IMR-90 (cell line): ENCODE data around the gene TPT1. TPM values are rescaled to one million over a fixed set of nuclear protein-coding genes. Genes with fewer than 3 reads are reported as not detected.

Experiments used
- ATAC-seq: fragments of 200-7000 bp; cut with Tn5 transposase; 2 replicates; pipeline ENCODE4 v1.9.1; 2020; ENCODE audit warnings: low read depth, mild to moderate bottlenecking, moderate library complexity
- BruUV-seq: library from RNA; stranded (reverse); fragments of 400-500 nt; replicated peaks from 2 replicates; lab custom pipeline; 2021; lab: Mats Ljungman, UMichigan
- CTCF ChIA-PET: fragments of 300-600 bp; formaldehyde crosslinking; extraction: SDS; loops from one replicate; lab custom pipeline; 2021; ENCODE audit warnings: antibody characterized with exemption; lab: Yijun Ruan, JAX
- POLR2A ChIA-PET: fragments of 300-600 bp; sonication (Branson Sonifier 250); formaldehyde crosslinking; loops from one replicate; lab custom pipeline; 2022; ENCODE audit warnings: antibody characterized with exemption; ENCODE audit not compliant: unreplicated experiment; lab: Charles Lee
- DNase-seq: peaks from one replicate; pipeline ENCODE4 v3.0.0; 2013
- H2AFZ ChIP-seq: replicated peaks from 2 replicates; pipeline ENCODE3; 2013; ENCODE audit warnings: low read length, mild to moderate bottlenecking; ENCODE audit not compliant: poor library complexity
- H2AK5ac ChIP-seq: 2 replicates; pipeline ENCODE4 v1.6.1; 2013; ENCODE audit warnings: low read depth, low read length, inconsistent platforms
- H2AK9ac ChIP-seq: replicated peaks from 2 replicates; pipeline ENCODE3; 2013; ENCODE audit warnings: mild to moderate bottlenecking, low read depth, low read length, moderate library complexity; ENCODE audit not compliant: poor library complexity
- H2BK120ac ChIP-seq: 2 replicates; pipeline ENCODE4 v1.6.1; 2013; ENCODE audit warnings: low read depth, low read length, inconsistent platforms
- H2BK15ac ChIP-seq: 3 replicates; pipeline ENCODE4 v1.6.1; 2013; ENCODE audit warnings: low read depth, low read length, inconsistent platforms
- H2BK20ac ChIP-seq: 2 replicates; pipeline ENCODE4 v1.6.1; 2013; ENCODE audit warnings: low read depth, mild to moderate bottlenecking, inconsistent platforms, low read length, moderate library complexity
- H2BK5ac ChIP-seq: 2 replicates; pipeline ENCODE4 v1.6.1; 2013; ENCODE audit warnings: mild to moderate bottlenecking, low read depth, low read length, inconsistent platforms; ENCODE audit not compliant: poor library complexity, severe bottlenecking
- H3K14ac ChIP-seq: replicated peaks from 2 replicates; pipeline ENCODE4 v1.6.1; 2013; ENCODE audit warnings: low read depth, low read length, inconsistent platforms
- H3K18ac ChIP-seq: 2 replicates; pipeline ENCODE4 v1.6.1; 2013; ENCODE audit warnings: low read depth, low read length, control low read depth
- H3K23ac ChIP-seq: 2 replicates; pipeline ENCODE4 v1.6.1; 2013; ENCODE audit warnings: low read depth, low read length, inconsistent platforms
- H3K27ac ChIP-seq: 2 replicates; pipeline ENCODE4 v1.5.1; 2013; ENCODE audit warnings: mild to moderate bottlenecking, control low read depth, low read length; ENCODE audit not compliant: insufficient read depth
- H3K27me3 ChIP-seq: 2 replicates; pipeline ENCODE4 v1.6.1; 2013; ENCODE audit warnings: low read length; ENCODE audit not compliant: control insufficient read depth, insufficient read depth
- H3K36me3 ChIP-seq: 2 replicates; pipeline ENCODE4 v1.6.1; 2013; ENCODE audit warnings: low read length, mixed read lengths; ENCODE audit not compliant: control insufficient read depth, insufficient read depth
- H3K4ac ChIP-seq: 2 replicates; pipeline ENCODE4 v1.6.1; 2013; ENCODE audit warnings: low read depth, low read length, inconsistent platforms
- H3K4me1 ChIP-seq: 2 replicates; pipeline ENCODE4 v1.6.1; 2013; ENCODE audit warnings: low read length, mixed read lengths; ENCODE audit not compliant: control insufficient read depth, insufficient read depth
- H3K4me2 ChIP-seq: 2 replicates; pipeline ENCODE4 v1.6.1; 2013; ENCODE audit warnings: low read depth, mild to moderate bottlenecking, control low read depth, low read length, moderate library complexity
- H3K4me3 ChIP-seq: 2 replicates; pipeline ENCODE4 v1.5.1; 2013; ENCODE audit warnings: low read depth, mild to moderate bottlenecking, control low read depth, low read length, moderate library complexity; ENCODE audit not compliant: insufficient read depth
- H3K56ac ChIP-seq: 2 replicates; pipeline ENCODE4 v1.6.1; 2013; ENCODE audit warnings: low read length, inconsistent platforms; ENCODE audit not compliant: insufficient read depth; ENCODE audit errors: extremely low read depth
- H3K79me1 ChIP-seq, 2 experiments: 2 replicates each; pipeline ENCODE4 v1.6.1; 2013; ENCODE audit warnings: low read length in 2 of 2, inconsistent platforms in 1 of 2, low read depth in 1 of 2
- H3K9ac ChIP-seq: 2 replicates; pipeline ENCODE4 v1.6.1; 2013; ENCODE audit warnings: low read depth, low read length, control low read depth
- H3K9me1 ChIP-seq: 2 replicates; pipeline ENCODE4 v1.6.1; 2013; ENCODE audit warnings: low read length, inconsistent platforms; ENCODE audit not compliant: insufficient read depth
- H3K9me3 ChIP-seq: 2 replicates; pipeline ENCODE4 v1.6.1; 2013; ENCODE audit warnings: low read length; ENCODE audit not compliant: control insufficient read depth, insufficient read depth
- H4K20me1 ChIP-seq: 2 replicates; pipeline ENCODE4 v1.6.1; 2013; ENCODE audit warnings: low read length, inconsistent platforms; ENCODE audit not compliant: insufficient read depth
- H4K5ac ChIP-seq: 2 replicates; pipeline ENCODE4 v1.6.1; 2013; ENCODE audit warnings: mild to moderate bottlenecking, low read depth, low read length, control low read depth
- H4K8ac ChIP-seq, 2 experiments: 2 replicates each; pipeline ENCODE4 v1.6.1; 2013; ENCODE audit warnings: low read depth in 2 of 2, low read length in 2 of 2, control low read depth in 1 of 2, inconsistent platforms in 1 of 2
- H4K91ac ChIP-seq: 2 replicates; pipeline ENCODE4 v1.6.1; 2013; ENCODE audit warnings: low read depth, low read length, inconsistent platforms; ENCODE audit not compliant: insufficient read depth
- CHD1 ChIP-seq: IDR thresholded peaks from 2 replicates; pipeline ENCODE4 v1.6.1; 2012; ENCODE audit warnings: low read depth, low read length, improper control_type of control experiment
- CTCF ChIP-seq: conservative IDR thresholded peaks from 2 replicates; pipeline ENCODE4 v1.5.1; 2012; ENCODE audit warnings: mild to moderate bottlenecking, low read depth, low read length, improper control_type of control experiment
- ELK1 ChIP-seq: fragments of 150-350 bp; IDR thresholded peaks from 2 replicates; pipeline ENCODE4 v1.6.1; 2016; ENCODE audit warnings: low read depth, mild to moderate bottlenecking, low read length, moderate library complexity, borderline replicate concordance
- MAFK ChIP-seq: IDR thresholded peaks from 2 replicates; pipeline ENCODE4 v1.6.1; 2012; ENCODE audit warnings: low read depth, low read length, improper control_type of control experiment
- MXI1 ChIP-seq: IDR thresholded peaks from 2 replicates; pipeline ENCODE4 v1.6.1; 2012; ENCODE audit warnings: low read depth, mild to moderate bottlenecking, low read length, moderate library complexity, borderline replicate concordance
- RAD21 ChIP-seq: IDR thresholded peaks from 2 replicates; pipeline ENCODE4 v1.6.1; 2012; ENCODE audit warnings: low read length, improper control_type of control experiment
- RCOR1 ChIP-seq: IDR thresholded peaks from 2 replicates; pipeline ENCODE4 v1.6.1; 2012; ENCODE audit warnings: mild to moderate bottlenecking, low read length, improper control_type of control experiment; ENCODE audit not compliant: insufficient replicate concordance
- SMC3 ChIP-seq: fragments of 150-350 bp; IDR thresholded peaks from 2 replicates; pipeline ENCODE4 v1.6.1; 2016; ENCODE audit warnings: low read depth, mild to moderate bottlenecking, antibody characterized with exemption, low read length, moderate library complexity
- USF2 ChIP-seq: fragments of 150-350 bp; IDR thresholded peaks from 2 replicates; pipeline ENCODE4 v1.6.1; 2017; ENCODE audit warnings: mild to moderate bottlenecking, antibody characterized with exemption, low read length, low read depth
- WGBS, 2 experiments: methylation state at CpG; one replicate each; pipeline versions ENCODE4 v1.1.5 to v1.1.7; 2013; ENCODE audit warnings: missing lambda C conversion rate in 2 of 2; ENCODE audit not compliant: insufficient read length in 1 of 2; ENCODE audit errors: extremely low coverage in 2 of 2; 5-methylcytosine and 5-hydroxymethylcytosine counted together
- dilution Hi-C: fragments of 300-500 bp; cut with HindIII; formaldehyde crosslinking; loops from one replicate; pipeline ENCODE4 v1.14.3; 2018; ENCODE audit warnings: low sequenced_read_pairs; ENCODE audit not compliant: unreplicated experiment
- in situ Hi-C: fragments of 300-500 bp; cut with MboI; formaldehyde crosslinking; loops from 3 replicates; pipeline ENCODE4 v1.14.3; 2019; ENCODE audit warnings: low sequenced_read_pairs, inconsistent platforms, mixed read lengths
- intact Hi-C: fragments of 100-400 bp; cut with micrococcal nuclease; formaldehyde crosslinking; loops from 2 replicates; pipeline ENCODE4 v1.10.0; 2022
- polyA plus RNA-seq, 3 experiments: library from polyadenylated mRNA; depleted of rRNA; stranded (reverse); fragments of >200 nt; gene quantifications; 2 replicates each; pipeline ENCODE4 v1.2.3, GENCODE V29; 2012; ENCODE audit warnings: low replicate concordance in 1 of 3
- total RNA-seq: library from RNA; depleted of rRNA; stranded (reverse); fragments of >200 nt; gene quantifications from 2 replicates; pipeline ENCODE4 v1.2.3, GENCODE V29; 2012

The TPT1 gene
- total and polyA plus RNA-seq, 2 of the 4 experiments (the other 2 are of a cell fraction), result 1,663 to 2,665 TPM

- DNase-seq (no peak), ATAC-seq (no peak)
- Histone ChIP-seq H3K4me2 (no peak overlapping the region), H2BK15ac (no peak overlapping the region), H4K8ac (no peak overlapping the region), H3K56ac (no peak overlapping the region), H3K4me3 (no peak overlapping the region), H2AK5ac (no peak overlapping the region), H2BK20ac (no peak overlapping the region), H2AK9ac (no peak overlapping the region), H2BK120ac (no peak overlapping the region), H3K23ac (no peak overlapping the region), H3K27ac (no peak overlapping the region), H3K9me1 (no peaks in the 10 kb centered on the region), H3K27me3 (no peaks in the 10 kb centered on the region), H4K5ac (no peak overlapping the region), H3K4ac (no peak overlapping the region), H3K9ac (no peak overlapping the region), H3K4me1 (no peaks in the 10 kb centered on the region), H3K18ac (no peak overlapping the region), H2BK5ac (no peak overlapping the region), H3K79me1 (no peaks in the 10 kb centered on the region), H4K20me1 (no peaks in the 10 kb centered on the region), H2AFZ (no peak overlapping the region), H3K14ac (no peak overlapping the region), H3K9me3 (no peaks in the 10 kb centered on the region), H4K91ac (no peak overlapping the region), H3K36me3 (peaks cover 11% of the 10 kb centered on the region)
- ChIA-PET CTCF (no interaction called here), POLR2A (no interaction called here)
- WGBS, 2 experiments, result 100% methylated on average over 3 of the region's 12 CpGs; no CpG with 5 or more reads in 1 of the 2 experiments
- dilution Hi-C loops, result no loop called here
- intact Hi-C loops, result no loop called here
- BruUV-seq, result no TSS peak
- TF ChIP-seq RCOR1 (no peak), CTCF (no peak), ELK1 (no peak), SMC3 (no peak), MAFK (no peak), RAD21 (no peak), USF2 (no peak), CHD1 (no peak), MXI1 (no peak)
- in situ Hi-C loops, result no loop called here
Measured at GRCh38 chr13:45381196-45381595, 40.2 kb upstream of the TPT1 start.
